GM19239 (cell line): ENCODE data around the gene MAD2L2.
A peak's percentile ranks its signal among the peaks of the same experiment; 100 is the strongest.

Experiments used
- DNase-seq: peaks from one replicate; pipeline ENCODE4 v3.0.0; 2011; ENCODE audit warnings: low spot score; ENCODE audit not compliant: insufficient read length
- FAIRE-seq: peaks from 2 replicates; lab custom pipeline; 2011; peaks lifted over from hg19 to GRCh38; lab: Jason Lieb, UNC

The MAD2L2 gene

DNA sequence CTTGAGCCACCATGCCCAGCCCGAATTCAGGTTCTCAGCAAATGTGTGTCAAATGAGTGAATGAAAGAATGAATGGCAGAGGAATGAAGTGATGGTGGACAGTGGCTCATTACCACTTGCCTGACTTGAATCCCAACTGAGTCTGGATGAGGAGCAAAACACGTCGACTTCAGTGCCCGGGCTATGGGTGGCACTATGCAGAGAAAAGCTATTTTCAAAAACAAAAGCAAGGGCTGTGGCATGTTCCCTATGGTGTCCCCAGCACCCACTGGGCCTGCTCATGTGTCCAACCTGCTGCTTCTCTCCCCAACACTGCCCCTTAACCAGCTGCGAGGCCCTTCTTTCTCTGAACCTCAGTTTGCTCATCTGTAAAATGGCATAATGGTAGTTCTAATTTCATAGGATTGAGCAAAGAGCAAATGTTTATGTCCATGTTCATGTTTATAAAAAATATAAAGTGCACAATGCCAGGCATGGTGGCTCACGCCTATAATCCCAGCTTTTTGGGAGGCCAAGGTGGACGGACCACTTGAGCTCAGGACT is 4.3 kb upstream of the MAD2L2 start:
- no peak for FAIRE-seq
- DNase-seq: no peak

- no peak for DNase-seq
- FAIRE-seq: no peak
These were observed 3.1 kb upstream of the MAD2L2 start for GRCh38 chr1:11684070-11684469.

DNA sequence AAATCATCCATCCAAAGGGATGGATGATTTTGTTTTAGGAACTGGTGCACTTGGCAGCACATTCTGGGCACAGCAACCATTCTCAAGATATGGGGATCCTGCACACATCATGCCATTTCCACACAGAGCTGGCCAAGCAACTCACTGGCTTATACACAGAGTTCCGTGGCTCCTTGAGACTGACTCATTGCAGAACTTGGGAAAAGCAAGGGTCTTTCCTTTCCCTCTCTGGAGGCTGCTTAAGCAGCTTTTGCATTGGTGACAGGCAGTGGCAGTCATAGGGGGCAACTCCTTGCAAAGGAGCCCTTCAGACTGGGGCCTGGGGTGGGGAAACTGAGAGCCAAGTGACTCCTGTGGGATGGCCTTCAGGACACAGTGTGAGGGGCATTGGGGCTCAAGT is 1.9 kb upstream of the MAD2L2 start:
- no peak for DNase-seq
- FAIRE-seq: no peak

DNA sequence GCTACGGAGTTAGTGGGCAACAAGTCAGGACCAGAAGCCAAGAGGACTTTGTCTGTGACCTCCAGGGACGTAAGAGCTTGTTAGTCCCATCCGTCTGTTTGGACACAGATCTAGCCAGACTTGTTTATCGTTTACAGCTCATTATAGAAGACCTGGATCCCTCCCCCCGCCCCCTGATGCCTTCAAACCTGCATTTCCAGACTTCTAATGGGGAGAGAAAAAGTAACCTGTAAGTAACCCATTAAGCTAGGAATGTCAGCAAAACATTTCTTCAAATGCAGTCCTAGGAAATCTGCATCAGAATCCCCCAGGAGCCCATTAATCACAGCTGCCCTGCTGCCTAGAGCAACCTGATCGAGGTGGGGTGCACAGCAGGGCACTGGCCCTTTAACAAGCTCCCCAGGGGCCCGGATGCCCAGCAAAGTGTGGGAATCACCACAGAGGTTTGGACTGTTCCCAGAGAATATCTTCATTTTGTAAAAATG is 1.4 kb upstream of the MAD2L2 start:
- no peak for DNase-seq
- no peak for FAIRE-seq

GRCh38 chr1:11680270-11681070 is 478 bp downstream of the MAD2L2 start:
- FAIRE-seq (no peak), DNase-seq (no peak)

- FAIRE-seq (no peak), DNase-seq (no peak)
These were observed 2.5 kb downstream of the MAD2L2 start for GRCh38 chr1:11678442-11678841.

GRCh38 chr1:11676386-11677103 is 4.4 kb downstream of the MAD2L2 start:
- DNase-seq (no peak), FAIRE-seq (no peak)

DNA sequence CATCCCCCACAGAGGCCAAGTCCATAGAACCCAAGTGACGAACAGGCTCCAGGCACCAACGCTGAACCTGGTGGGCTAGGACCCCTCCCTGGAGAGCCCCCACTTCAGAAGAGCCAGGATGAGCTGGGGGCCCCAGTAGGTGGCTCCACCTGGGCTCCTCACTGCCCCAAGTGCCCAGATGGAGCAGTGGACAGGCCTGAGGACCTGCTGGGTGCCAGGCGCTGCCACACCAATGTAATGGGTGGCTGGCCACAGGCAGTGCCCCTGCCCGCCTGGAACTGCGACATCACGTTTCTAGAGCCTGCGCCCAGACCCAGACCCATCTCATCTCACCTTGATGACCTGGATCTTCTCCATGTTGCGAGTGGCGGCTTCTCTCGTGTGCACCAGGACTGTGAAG is 5.6 kb downstream of the MAD2L2 start:
- DNase-seq (no peak), FAIRE-seq (no peak)

DNA sequence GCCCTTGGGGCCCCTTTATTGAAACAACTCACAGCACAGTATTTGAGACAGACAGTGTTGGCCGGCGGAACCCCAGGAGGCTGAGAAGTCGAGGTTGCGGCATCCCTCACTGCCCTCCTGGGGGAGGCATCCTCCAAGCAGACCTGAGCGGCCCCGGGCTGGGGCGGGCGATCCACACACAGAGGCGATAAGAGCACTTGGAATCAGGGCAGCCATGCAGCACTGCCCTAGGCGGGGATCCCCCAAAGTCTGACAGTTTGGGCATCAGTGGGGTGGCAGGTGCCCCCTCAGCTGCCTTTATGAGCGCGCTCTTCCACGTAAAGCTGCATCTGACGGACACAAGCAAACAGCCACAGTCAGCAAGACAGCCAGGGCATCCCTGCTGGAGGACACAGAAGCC is 6.5 kb downstream of the MAD2L2 start:
- FAIRE-seq (no peak), DNase-seq (no peak)

DNA sequence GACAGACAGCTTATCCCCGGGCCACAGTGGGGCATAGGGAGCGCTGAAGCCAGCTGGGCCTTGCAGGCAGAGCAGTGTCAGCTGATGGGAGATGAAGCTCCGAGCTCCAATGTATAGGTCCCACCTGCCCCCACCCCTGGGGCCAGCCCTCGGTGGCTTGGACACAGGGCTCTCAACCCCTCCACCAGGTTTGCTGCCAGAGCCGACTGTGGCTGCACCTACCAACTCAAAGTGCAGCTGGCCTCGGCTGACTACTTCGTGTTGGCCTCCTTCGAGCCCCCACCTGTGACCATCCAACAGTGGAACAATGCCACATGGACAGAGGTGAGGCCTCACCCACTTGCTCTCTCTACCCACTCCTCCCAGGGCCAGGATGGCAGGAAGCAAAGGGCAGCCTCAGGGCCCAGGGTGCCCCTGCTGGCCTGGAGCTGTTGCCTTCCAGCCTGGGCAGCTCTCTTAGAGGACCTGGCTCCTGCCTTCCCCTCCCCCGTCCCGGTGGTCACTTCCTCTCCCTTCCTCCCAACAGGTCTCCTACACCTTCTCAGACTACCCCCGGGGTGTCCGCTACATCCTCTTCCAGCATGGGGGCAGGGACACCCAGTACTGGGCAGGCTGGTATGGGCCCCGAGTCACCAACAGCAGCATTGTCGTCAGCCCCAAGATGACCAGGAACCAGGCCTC is 7.7 kb downstream of the MAD2L2 start:
- no peak for FAIRE-seq

DNA sequence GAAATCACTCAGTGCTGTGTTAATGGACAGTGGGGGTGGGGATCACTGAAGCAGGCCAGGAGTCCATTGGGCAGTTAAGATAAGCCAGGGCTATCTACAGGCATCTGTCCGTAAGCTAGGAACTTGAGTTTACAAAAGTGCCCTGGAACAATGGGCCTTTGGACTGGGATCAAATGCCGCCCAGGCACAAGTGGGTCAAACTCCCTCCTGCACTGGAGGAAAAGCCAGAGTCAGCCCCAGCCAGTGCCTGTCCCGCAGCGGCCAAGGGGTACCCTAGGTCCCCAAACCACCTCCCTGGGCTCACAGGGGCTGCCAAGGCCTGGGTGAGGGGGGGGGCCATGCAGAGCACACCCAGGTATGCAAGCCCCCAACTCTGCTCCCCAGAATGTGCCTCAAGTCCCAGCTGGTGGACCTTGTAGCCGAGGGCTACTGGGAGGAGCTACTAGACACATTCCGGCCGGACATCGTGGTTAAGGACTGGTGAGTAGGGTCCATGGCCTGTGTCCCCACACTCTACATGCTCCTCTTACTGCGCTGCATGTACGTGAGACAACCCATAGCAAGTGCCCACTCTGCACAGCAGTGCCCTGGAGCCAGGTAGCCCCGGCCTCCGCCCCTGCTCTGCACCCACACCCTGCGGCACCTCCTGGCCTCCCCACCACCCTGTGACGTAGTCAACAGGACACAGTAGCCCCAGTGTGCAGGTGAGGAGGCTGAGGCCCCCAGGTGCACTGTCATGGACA is 9.2 kb downstream of the MAD2L2 start:
- DNase-seq: no peak
- FAIRE-seq: no peak

More for the DNA sequence above, 7.7 kb downstream of the MAD2L2 start:
- no peak for DNase-seq

GRCh38 chr1:11671205-11671543 is 9.8 kb downstream of the MAD2L2 start:
- DNase-seq: no peak
- FAIRE-seq: no peak

DNA sequence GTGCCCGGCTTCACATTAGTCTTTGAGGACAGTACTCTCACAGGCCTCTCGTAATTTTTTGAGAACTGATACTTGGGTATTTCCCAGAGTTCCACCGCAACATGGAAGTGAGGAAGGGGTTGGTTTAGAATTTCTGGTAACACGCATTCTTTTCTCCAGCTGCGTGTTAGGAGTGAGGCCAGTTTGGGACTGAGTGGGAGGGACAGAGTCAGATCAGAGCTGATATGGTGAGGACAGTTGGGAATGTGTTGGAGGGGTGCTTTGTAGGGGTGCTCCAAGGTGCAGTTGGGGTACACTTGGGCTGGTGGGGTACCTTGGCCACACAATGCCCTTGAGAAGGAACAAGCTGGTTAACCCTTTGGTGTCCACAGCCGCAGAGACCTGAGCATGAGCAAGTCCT is 10.2 kb downstream of the MAD2L2 start:
- FAIRE-seq: no peak

DNA sequence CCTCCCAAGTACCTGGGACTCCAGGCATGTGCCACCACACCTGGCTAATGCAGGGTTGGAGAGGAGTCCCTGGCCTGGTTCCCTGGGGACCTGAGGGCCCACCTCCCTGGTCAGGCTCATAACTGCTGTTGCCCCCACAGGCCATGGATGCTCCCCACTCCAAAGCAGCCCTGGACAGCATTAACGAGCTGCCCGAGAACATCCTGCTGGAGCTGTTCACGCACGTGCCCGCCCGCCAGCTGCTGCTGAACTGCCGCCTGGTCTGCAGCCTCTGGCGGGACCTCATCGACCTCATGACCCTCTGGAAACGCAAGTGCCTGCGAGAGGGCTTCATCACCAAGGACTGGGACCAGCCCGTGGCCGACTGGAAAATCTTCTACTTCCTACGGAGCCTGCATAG is 12.4 kb downstream of the MAD2L2 start:
- no peak for FAIRE-seq
- DNase-seq: no peak

More for the DNA sequence above, 10.2 kb downstream of the MAD2L2 start:
- DNase-seq: no peak

DNA sequence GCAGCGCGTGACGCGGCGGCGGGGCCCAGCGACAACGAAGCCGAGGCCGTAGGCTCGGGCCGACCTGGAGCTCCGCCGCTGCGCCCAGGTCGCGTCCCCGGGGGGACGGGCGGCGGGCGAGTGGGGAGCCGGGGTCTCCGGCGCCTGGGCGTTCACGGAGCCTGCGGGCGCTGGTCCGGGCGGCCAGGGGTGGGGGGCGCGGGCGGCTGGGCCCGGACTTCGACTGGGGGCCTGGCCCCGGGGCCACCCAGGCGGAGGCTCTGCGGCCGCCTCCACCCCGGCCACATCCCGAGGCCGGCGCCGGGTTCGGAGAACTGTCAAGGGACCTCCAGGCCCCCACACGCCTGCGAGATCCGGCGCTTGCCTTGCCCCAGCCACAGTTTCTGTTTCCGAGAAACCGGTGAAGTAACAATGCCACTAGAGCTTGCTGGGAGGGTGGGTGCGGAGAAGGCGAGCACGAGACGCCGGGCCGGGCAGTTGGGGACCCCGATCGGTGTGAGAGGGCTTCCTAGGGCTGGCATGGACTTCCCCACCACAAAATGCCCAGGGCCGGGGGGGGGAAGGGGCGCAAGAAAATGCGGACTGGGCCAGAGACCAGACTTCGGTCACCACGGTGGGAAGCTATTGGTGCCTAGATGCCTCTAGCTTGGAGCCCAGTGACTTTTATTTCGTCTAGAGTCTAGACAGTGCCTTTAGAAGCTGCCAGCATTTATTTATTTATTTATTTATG is 16.4 kb downstream of the MAD2L2 start:
- FAIRE-seq: peak; percentile 96
- DNase-seq: peak; percentile 73

DNA sequence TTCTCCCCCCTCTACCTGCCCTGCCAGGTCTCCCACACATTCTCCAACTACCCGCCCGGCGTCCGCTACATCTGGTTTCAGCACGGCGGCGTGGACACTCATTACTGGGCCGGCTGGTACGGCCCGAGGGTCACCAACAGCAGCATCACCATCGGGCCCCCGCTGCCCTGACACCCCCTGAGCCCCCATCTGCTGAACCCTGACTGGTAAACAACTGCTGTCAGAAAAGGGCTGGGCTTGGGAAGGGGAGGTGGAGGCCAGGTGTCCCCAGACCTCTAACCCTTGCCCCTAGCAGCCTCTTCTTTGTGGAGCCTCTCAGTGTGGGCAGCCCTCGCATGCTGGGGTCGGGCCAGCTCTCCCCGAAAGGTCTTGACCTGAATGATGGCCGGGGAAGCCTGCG is 19.8 kb downstream of the MAD2L2 start:
- DNase-seq (no peak), FAIRE-seq (no peak)

GRCh38 chr1:11659748-11660147 is 21.2 kb downstream of the MAD2L2 start:
- no peak for DNase-seq
- FAIRE-seq: no peak

GRCh38 chr1:11658542-11658941 is 22.4 kb downstream of the MAD2L2 start:
- no peak for FAIRE-seq
- DNase-seq: no peak

DNA sequence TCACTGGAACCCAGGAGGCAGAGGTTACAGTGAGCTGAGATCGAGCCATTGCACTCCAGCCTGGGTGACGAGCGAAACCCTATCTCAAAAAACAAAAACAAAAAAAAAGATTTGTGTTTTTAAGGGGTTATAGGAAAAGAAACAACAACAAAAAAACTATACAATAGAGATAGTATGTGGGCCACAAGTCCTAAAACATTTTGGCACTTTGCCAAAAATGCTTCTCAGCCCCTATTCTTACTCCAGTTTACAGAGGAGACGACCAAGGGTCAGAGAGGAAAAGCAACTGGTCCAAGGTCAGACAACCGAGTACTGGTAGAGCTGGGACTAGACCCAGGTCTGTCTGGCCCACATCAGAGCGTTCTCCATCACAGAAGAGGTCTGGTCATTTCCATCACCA is 23.3 kb downstream of the MAD2L2 start:
- FAIRE-seq (no peak), DNase-seq (no peak)
